HG02571 (cell line): ENCODE measurements around the gene HYDIN.
A peak's percentile ranks its signal among the peaks of the same experiment; 100 is the strongest.
"Not testable (repeated sequence)": the region's sequence is repeated elsewhere in the genome, so short reads cannot be mapped to it uniquely, and the experiment has no call there.

Experiments
- ATAC-seq: cut with Tn5 transposase; IDR thresholded peaks from one replicate; pipeline ENCODE4 v1.9.1; 2021; ENCODE audit warnings: mild to moderate bottlenecking, moderate library complexity; ENCODE audit not compliant: unreplicated experiment

The HYDIN gene

GRCh38 chr16:70882311-70882710 lies 348.2 kb downstream of the HYDIN start:
- not testable (repeated sequence) for ATAC-seq

- ATAC-seq: not testable (repeated sequence)
These were observed 352.6 kb downstream of the HYDIN start for GRCh38 chr16:70877895-70878294.

DNA sequence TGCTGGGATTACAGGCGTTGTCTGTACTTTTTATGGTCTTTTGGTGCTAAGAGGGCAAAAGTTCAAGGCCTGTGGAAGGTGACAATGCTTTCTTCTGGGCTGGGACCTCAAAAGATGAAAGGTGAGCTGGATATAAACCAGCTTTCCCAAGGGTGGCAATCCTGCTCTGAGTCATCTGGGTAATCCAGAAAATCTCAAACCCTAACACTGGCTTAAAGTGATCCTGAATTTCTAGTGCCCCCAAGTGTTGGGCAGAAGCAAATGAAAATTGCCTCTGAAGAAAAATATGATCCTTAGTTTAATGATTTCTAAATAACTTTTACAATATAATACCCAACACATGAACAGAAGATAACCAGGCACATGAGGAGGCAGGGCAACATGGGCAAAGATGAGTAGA lies 354.1 kb downstream of the HYDIN start:
- not testable (repeated sequence) for ATAC-seq

DNA sequence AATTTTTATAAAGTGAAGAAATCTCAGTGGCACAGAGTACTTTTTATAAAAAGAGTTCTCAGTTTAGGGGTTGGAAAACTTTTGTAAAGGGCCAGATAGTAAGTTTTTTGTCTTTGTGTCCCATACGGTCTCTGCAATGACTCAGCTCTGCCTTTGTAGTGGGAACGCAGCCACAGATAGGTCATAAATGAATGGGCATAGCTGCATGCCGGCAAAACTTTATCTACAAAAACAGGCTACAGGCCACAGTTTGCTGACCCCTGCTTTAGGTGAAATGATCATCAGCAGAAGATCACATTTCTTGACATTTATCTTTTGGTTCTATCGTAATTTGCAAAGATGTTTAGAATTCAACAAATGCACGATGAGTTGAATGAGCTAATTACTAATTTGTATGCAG lies 365.8 kb downstream of the HYDIN start:
- not testable (repeated sequence) for ATAC-seq

- not testable (repeated sequence) for ATAC-seq
These were observed 368.5 kb downstream of the HYDIN start for GRCh38 chr16:70861996-70862395.

GRCh38 chr16:70851299-70851698 lies 379.2 kb downstream of the HYDIN start:
- not testable (repeated sequence) for ATAC-seq

DNA sequence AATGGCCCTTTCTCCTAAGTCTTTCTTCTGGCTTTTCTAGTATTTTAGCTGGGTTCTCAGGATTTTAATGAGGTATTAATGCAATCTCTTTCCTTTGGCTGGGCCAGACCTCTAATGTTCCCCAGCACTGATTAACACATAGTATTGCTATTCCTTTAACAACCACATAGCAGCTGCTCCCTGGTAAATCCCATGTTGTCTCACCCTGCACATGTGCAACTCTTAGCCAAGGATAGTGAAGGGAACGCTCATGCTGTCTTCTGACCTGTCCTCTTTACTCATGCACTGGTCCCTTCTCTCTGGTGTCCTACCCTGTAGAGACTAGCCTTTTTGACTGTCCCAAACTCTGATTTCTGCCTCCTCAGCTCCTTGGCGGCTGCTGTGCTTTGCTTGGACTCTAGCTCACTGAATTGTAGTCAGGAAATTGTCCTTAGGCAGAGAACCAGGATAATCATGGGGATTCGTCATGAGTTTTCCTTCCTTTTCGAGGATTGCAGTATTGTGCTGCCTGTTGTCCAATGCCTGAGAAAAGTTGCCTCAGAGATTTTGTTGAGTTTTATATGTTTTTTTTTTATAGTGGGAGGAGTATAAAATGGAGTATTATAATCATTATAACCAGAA lies 406.9 kb downstream of the HYDIN start:
- not testable (repeated sequence) for ATAC-seq

DNA sequence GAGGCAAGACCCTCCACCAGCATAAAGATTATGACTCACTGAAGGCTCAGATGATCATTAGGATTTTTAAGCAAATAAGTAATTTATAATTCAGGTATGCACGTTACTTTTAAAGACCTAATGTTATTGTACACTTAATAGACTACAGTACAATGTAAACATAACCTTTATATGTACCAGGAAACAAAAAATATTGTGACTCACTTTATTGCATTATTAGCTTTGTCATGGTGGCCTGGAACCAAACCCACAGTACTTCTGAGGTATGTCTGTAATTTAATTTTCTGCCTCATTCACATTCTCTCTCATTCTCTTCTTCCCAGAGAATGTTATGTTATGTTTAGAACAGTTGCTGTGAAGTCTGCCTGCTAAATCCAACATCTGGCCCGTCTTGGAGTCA lies 407.8 kb downstream of the HYDIN start:
- ATAC-seq: not testable (repeated sequence)

- not testable (repeated sequence) for ATAC-seq
These were observed 412.4 kb downstream of the HYDIN start for GRCh38 chr16:70818088-70818487.

GRCh38 chr16:70809392-70810060 lies 421.0 kb downstream of the HYDIN start:
- ATAC-seq: no peak

DNA sequence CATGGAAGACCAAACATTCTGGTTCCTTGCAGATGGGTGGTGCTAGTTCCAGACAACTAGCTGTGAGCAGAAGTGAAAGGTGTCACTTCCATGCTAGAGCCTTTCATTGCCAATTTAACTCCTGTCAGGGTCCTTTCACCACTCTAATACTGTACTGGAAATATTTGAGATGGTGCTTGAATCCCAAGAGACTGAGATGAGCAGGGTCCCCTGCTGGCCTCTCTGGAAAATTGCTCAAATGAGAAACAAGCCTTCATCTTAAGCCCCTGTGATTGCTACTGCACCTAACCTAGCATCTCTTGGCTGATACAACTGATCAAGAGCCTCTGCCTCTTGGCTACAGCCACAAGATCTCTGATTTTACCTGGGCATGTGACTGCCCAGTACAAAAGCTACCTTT lies 422.2 kb downstream of the HYDIN start:
- no peak for ATAC-seq

DNA sequence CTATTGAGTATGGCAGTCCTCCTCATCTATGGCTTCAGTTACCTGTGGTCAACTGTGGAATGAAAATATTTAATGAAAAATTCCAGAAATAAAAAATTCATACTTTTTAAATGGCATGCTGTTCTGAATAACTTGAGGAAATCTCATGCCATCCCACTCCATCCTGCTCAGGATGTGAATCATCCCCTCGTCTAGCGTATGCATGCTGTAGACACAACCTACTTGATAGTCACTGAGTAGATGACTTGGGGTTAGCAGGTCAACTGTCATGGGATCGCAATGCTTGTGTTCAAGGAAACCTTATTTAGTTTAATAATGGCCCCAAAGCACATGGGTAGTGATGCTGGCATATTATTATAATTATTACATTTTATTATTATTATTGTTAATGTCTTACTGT lies 424.7 kb downstream of the HYDIN start:
- ATAC-seq: no peak

GRCh38 chr16:70805380-70805779 lies 425.1 kb downstream of the HYDIN start:
- ATAC-seq: no peak

DNA sequence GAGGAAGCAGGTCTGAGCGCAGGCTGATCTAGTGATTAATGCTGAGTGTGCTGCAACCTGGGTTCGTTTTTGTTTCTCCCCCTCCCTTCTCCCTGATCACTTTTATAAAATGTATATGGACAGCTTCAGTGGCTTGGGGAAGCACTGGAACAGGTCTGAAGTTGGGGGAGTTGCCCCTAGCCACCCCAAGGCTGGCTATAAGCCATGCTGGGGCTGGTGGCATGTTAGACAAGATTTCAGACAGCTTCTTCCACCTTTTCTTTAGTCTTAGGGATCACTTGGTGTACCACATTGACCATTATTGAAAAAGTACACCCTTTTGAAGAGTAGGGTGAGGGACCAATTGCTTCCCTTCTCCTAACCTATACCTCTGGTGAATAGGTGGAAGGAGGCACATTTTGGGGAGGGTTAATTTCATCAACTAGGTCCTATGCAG lies 425.8 kb downstream of the HYDIN start:
- no peak for ATAC-seq

DNA sequence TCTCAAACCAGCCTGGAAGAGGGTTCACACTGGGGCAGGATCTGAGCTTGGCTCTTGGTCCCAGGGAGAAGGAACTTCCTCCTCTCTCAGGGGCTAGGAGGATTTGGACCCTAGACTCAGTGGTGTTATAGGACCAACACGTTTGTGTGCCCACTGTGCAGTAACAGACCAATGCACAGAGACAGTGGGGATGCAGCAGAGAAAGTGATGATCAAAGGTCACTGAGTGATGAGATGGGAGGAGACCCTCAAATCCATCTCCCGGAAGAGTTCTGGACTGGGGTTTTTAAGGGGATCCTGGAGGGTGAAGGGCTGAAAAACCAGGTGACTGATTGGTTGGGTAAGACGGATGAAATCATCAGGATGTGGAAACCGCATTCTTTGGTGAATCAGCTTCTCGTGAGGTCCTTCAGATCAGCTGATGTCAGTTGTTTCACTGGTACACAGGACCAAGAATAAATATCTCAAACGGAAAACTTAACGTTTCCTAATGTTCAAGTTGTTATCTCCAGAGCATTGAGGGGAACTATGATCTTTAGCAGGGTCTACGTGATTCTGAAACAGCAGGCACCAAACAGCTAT lies 426.3 kb downstream of the HYDIN start:
- no peak for ATAC-seq

DNA sequence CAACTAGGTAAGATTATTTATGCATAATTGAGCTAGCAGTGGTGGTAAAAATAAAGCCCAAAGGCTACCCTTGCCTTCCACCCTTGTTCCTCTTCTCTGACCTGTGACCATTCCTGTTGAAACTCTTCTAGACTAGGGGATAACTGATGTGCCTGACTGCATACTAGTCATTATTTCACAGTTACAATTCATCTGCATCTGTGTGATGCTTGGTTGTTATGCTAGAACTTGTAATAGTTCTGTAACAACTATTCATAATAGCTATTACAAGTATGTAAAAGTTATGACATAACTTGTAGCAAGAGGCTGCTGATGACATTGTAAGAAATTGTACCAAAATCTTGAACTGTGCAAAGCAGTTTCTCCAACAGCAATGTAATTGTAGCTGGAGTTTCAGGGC lies 427.2 kb downstream of the HYDIN start:
- ATAC-seq: no peak

- no peak for ATAC-seq
These were observed 428.9 kb downstream of the HYDIN start for GRCh38 chr16:70801611-70802010.

DNA sequence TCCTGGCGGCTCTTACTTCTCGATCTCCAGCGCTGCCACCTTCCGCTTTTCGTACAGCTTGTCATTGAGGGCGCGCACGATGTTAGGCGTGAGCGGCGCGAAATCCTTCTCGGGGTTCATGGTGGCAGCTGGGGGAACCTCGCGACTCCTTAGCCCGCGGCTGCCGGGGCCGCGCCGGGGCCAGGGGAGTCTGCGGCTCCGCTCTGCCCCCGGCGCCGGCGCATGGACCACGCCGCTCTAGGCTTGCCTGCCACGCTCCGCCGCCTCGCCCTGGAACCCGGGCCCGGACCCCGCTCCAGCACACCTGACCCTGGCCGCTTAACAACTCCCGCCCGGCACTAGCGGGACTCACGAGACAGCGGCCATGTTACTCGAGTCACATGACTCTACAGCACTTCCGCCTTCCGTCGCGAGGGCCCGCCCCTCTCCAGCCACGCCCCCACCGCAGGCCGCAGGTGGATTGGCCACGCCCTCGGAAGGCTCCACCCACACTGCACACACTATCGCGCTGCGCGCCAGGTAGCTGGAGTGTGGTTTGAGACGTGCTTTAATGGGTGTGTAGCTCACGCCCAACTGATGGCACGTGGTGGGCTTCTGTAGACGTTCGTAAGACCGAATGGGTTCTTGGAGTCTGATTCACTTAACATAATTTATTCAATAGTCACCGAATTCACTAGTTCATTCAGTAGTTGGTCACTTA lies 429.6 kb downstream of the HYDIN start, which contains the start of gene VAC14:
Gene VAC14, minus strand, starts transcription at position 378 of the 700 bp plus-strand sequence. Its CDS starts 258 bp downstream, at position 120.
- peak; percentile 96 for ATAC-seq

GRCh38 chr16:70800311-70800710 lies 430.2 kb downstream of the HYDIN start:
- ATAC-seq: no peak

DNA sequence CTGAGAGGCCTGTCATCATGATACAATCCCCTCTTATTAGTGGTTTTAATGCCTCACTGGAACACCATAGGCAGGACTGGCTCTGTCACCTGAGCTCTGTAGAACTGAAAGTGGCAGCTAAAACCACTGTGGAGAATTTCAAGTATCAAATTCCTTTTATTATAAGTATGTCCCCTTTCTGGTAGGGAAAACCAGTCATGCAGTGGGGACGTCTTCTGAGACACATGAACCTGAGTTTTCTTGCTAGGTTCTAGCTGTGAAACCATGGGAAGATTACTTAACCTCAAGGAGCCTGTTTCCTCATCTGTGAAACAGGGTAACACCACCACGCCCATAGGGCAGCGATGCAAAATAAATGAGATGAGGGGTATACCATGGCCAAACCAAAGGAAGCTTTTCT lies 434.2 kb downstream of the HYDIN start:
- ATAC-seq: no peak

GRCh38 chr16:70795296-70795912 lies 435.1 kb downstream of the HYDIN start:
- no peak for ATAC-seq
